ENCODE results near the gene SLAMF7.
"Not testable (repeated sequence)": the region's sequence is repeated elsewhere in the genome, so short reads cannot be mapped to it uniquely, and the experiment has no call there.

Gene SLAMF7

GRCh38 chr1:160739098-160739511 lies at the start of gene SLAMF7:
Gene SLAMF7 (plus strand): TSS chr1:160739247. CDS start chr1:160739302, 55 bp downstream.
- DNase-seq = no peak

GRCh38 chr1:160692390-160692789 lies 46.7 kb upstream of the SLAMF7 start:
- not testable (repeated sequence) for DNase-seq

GRCh38 chr1:160702100-160702499 lies 36.9 kb upstream of the SLAMF7 start:
- no peak for DNase-seq

- no peak for DNase-seq
Measured at GRCh38 chr1:160704250-160704649, 34.8 kb upstream of the SLAMF7 start.

GRCh38 chr1:160705212-160705621 lies 33.8 kb upstream of the SLAMF7 start:
- not testable (repeated sequence) for DNase-seq

GRCh38 chr1:160705742-160706141 lies 33.3 kb upstream of the SLAMF7 start:
- no peak for DNase-seq

GRCh38 chr1:160706526-160707235 lies 32.4 kb upstream of the SLAMF7 start:
- DNase-seq = no peak

GRCh38 chr1:160707236-160708064 lies 31.6 kb upstream of the SLAMF7 start:
- no peak for DNase-seq

- no peak for DNase-seq
Measured at GRCh38 chr1:160708118-160708517, 30.9 kb upstream of the SLAMF7 start.

GRCh38 chr1:160708801-160709200 lies 30.2 kb upstream of the SLAMF7 start:
- no peak for DNase-seq

- DNase-seq = no peak
Measured at GRCh38 chr1:160709715-160710114, 29.3 kb upstream of the SLAMF7 start.

- DNase-seq = no peak
Measured at GRCh38 chr1:160710517-160711252, 28.4 kb upstream of the SLAMF7 start.

- DNase-seq = no peak
Measured at GRCh38 chr1:160711276-160711601, 27.8 kb upstream of the SLAMF7 start.

- no peak for DNase-seq
Measured at GRCh38 chr1:160711602-160712311, 27.3 kb upstream of the SLAMF7 start, which contains the start of gene CD48. Gene CD48 (minus strand): TSS chr1:160711822. CDS start chr1:160711763, 59 bp downstream.

- DNase-seq = not testable (repeated sequence)
Measured at GRCh38 chr1:160712525-160713080, 26.4 kb upstream of the SLAMF7 start.

- no peak for DNase-seq
Measured at GRCh38 chr1:160713161-160713560, 25.9 kb upstream of the SLAMF7 start.

- not testable (repeated sequence) for DNase-seq
Measured at GRCh38 chr1:160714034-160714648, 24.9 kb upstream of the SLAMF7 start.

GRCh38 chr1:160716013-160716412 lies 23.0 kb upstream of the SLAMF7 start:
- DNase-seq = no peak

GRCh38 chr1:160717306-160717705 lies 21.7 kb upstream of the SLAMF7 start:
- DNase-seq = no peak

- no peak for DNase-seq
Measured at GRCh38 chr1:160718210-160718609, 20.8 kb upstream of the SLAMF7 start.

GRCh38 chr1:160720356-160721085 lies 18.5 kb upstream of the SLAMF7 start:
- DNase-seq = no peak

Measured in NCI-H1092 (cell line).